ENCODE results near the gene TENM4. TPM values are rescaled to one million over a fixed set of nuclear protein-coding genes. Genes with fewer than 3 reads are reported as not detected.

Gene TENM4
- total RNA-seq, 4 donors from 2014 or later: 16.8 to 158 (median 120) TPM

GRCh38 chr11:78855116-78855515, 585.7 kb downstream of the TENM4 start:
- TF ChIP-seq POLR2A (IDR thresholded peaks at IDR 0.05): no peak
- TF ChIP-seq CTCF (IDR thresholded peaks at IDR 0.05): no peak
- H3K27ac ChIP-seq: no peak overlapping the region
- H3K4me3 ChIP-seq (replicated peaks in 1 of 3): no peak overlapping the region
- intact Hi-C loops (cut with DNase I): no loop called here
- DNase-seq: no peak
- H3K27me3 ChIP-seq: no peaks in the 10 kb centered on the region
- H3K4me1 ChIP-seq: peaks cover 0 to 13% of the 10 kb centered on the region in 2 donors
- no peaks in the 10 kb centered on the region for H3K9me3 ChIP-seq
- no peaks in the 10 kb centered on the region for H3K36me3 ChIP-seq

- WGBS, 2 donors: 77 to 78% methylated on average over 3 of the region's 3 CpGs
- H3K4me3 ChIP-seq (replicated peaks in 1 of 3): no peak overlapping the region
- H3K9me3 ChIP-seq: no peaks in the 10 kb centered on the region
- H3K36me3 ChIP-seq: no peaks in the 10 kb centered on the region
- DNase-seq: no peak
- peaks cover 0 to 13% of the 10 kb centered on the region in 2 donors for H3K4me1 ChIP-seq
- no peak overlapping the region for H3K27ac ChIP-seq
- TF ChIP-seq CTCF (IDR thresholded peaks at IDR 0.05) (no peak), POLR2A (IDR thresholded peaks at IDR 0.05) (no peak)
- intact Hi-C loops (cut with DNase I): no loop called here
- no peaks in the 10 kb centered on the region for H3K27me3 ChIP-seq
Measured at GRCh38 chr11:78853521-78853920, 587.3 kb downstream of the TENM4 start.

GRCh38 chr11:78851878-78852586, 588.8 kb downstream of the TENM4 start:
- no peak for DNase-seq
- H3K27me3 ChIP-seq: no peaks in the 10 kb centered on the region
- intact Hi-C loops (cut with DNase I): no loop called here

GRCh38 chr11:78850078-78850477, 590.8 kb downstream of the TENM4 start:
- no peaks in the 10 kb centered on the region for H3K27me3 ChIP-seq
- 94 to 95% methylated on average over 3 of the region's 3 CpGs for WGBS, 2 donors
- peaks cover 0 to 6% of the 10 kb centered on the region in 2 donors for H3K4me1 ChIP-seq
- DNase-seq: no peak
- intact Hi-C loops (cut with DNase I): no loop called here
- no peaks in the 10 kb centered on the region for H3K36me3 ChIP-seq
- H3K9me3 ChIP-seq: no peaks in the 10 kb centered on the region
- no peak for TF ChIP-seq CTCF (IDR thresholded peaks at IDR 0.05)
- TF ChIP-seq POLR2A (IDR thresholded peaks at IDR 0.05): no peak
- no peak overlapping the region for H3K4me3 ChIP-seq (replicated peaks in 1 of 3)
- no peak overlapping the region for H3K27ac ChIP-seq

More at GRCh38 chr11:78851878-78852586, 588.8 kb downstream of the TENM4 start:
- TF ChIP-seq CTCF (IDR thresholded peaks at IDR 0.05): no peak
- no peak for TF ChIP-seq POLR2A (IDR thresholded peaks at IDR 0.05)
- Histone ChIP-seq H3K36me3 (no peaks in the 10 kb centered on the region), H3K4me3 (replicated peaks in 1 of 3) (no peak overlapping the region), H3K27ac (no peak overlapping the region), H3K9me3 (no peaks in the 10 kb centered on the region), H3K4me1 (peaks cover 0 to 10% of the 10 kb centered on the region in 2 donors)
- 74 to 78% methylated on average over 4 to 7 of the region's 7 CpGs for WGBS, 2 donors

- no peak overlapping the region for H3K4me3 ChIP-seq (replicated peaks in 1 of 3)
- H3K27me3 ChIP-seq: no peaks in the 10 kb centered on the region
- no peak overlapping the region for H3K27ac ChIP-seq
- H3K36me3 ChIP-seq: no peaks in the 10 kb centered on the region
- intact Hi-C loops (cut with DNase I): no loop called here
- WGBS, 2 donors: 82 to 91% methylated on average over 5 of the region's 5 CpGs
- H3K9me3 ChIP-seq: no peaks in the 10 kb centered on the region
- H3K4me1 ChIP-seq: no peaks in the 10 kb centered on the region
- no peak for DNase-seq
- no peak for TF ChIP-seq CTCF (IDR thresholded peaks at IDR 0.05)
- no peak for TF ChIP-seq POLR2A (IDR thresholded peaks at IDR 0.05)
Measured at GRCh38 chr11:78846269-78846668, 594.6 kb downstream of the TENM4 start.
